Measurements from ENCODE around the gene PNMA8C. TPM values are rescaled to one million over a fixed set of nuclear protein-coding genes. Genes with fewer than 3 reads are reported as not detected.

Gene PNMA8C
- total RNA-seq, result 0.53 TPM

GRCh38 chr19:46428239-46429135 lies at the start of gene PNMA8C:
PNMA8C (minus strand) TSS chr19:46428936; CDS start chr19:46428359, 577 bp downstream.
- no peaks in the 10 kb centered on the region for H3K27me3 ChIP-seq
- H3K4me1 ChIP-seq, result peaks cover 7 to 11% of the 10 kb centered on the region in 2 donors
- no peaks in the 10 kb centered on the region for H3K36me3 ChIP-seq
- peak within 1 kb of the TSS; percentile 62 to 73 for H3K4me3 ChIP-seq
- peak in 1 of 2 donors; percentile 93 for DNase-seq (ENCODE audit: low spot score in 2 of 2)
- peak within 1 kb of the TSS; percentile 71 to 76 for H3K27ac ChIP-seq
- H3K9me3 ChIP-seq, result no peaks in the 10 kb centered on the region
- TF ChIP-seq, protein P1, sequence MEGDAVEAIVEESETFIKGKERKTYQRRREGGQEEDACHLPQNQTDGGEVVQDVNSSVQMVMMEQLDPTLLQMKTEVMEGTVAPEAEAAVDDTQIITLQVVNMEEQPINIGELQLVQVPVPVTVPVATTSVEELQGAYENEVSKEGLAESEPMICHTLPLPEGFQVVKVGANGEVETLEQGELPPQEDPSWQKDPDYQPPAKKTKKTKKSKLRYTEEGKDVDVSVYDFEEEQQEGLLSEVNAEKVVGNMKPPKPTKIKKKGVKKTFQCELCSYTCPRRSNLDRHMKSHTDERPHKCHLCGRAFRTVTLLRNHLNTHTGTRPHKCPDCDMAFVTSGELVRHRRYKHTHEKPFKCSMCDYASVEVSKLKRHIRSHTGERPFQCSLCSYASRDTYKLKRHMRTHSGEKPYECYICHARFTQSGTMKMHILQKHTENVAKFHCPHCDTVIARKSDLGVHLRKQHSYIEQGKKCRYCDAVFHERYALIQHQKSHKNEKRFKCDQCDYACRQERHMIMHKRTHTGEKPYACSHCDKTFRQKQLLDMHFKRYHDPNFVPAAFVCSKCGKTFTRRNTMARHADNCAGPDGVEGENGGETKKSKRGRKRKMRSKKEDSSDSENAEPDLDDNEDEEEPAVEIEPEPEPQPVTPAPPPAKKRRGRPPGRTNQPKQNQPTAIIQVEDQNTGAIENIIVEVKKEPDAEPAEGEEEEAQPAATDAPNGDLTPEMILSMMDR (IDR thresholded peaks at IDR 0.05), result no peak
- intact Hi-C loops (cut with DNase I), result loop anchor here (2.0 kb wide), 1 partner anchor 52 kb away; no protein-coding TSS in a partner anchor

DNA sequence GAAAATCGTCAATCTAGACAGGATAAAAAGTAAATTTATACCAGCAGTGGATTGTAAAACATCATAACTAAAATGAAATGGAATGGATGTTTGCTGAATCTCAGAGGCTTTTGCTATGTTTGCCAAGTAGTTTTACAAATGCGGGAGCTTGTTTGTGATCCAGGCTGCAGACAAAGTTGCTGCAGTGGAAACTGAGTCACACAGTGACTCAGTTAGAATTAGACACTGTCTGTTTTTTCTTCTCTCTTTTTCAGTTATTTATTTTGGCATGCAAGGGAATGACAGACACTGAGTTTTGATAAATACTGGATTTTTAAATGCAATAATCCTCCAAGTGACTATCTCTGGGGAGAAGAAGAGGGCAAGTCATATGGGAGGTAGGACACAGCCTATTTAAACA lies 47.2 kb upstream of the PNMA8C start:
- H3K27ac ChIP-seq, result peak overlapping the region; percentile 22 to 86
- peaks cover 8 to 60% of the 10 kb centered on the region in 2 donors for H3K4me1 ChIP-seq
- DNase-seq (ENCODE audit: low spot score in 2 of 2), result no peak
- H3K9me3 ChIP-seq, result no peaks in the 10 kb centered on the region
- H3K4me3 ChIP-seq, result no peak overlapping the region
- no peaks in the 10 kb centered on the region for H3K36me3 ChIP-seq
- intact Hi-C loops (cut with DNase I), result no loop called here
- H3K27me3 ChIP-seq, result no peaks in the 10 kb centered on the region
- TF ChIP-seq, protein P1 (IDR thresholded peaks at IDR 0.05), result no peak

DNA sequence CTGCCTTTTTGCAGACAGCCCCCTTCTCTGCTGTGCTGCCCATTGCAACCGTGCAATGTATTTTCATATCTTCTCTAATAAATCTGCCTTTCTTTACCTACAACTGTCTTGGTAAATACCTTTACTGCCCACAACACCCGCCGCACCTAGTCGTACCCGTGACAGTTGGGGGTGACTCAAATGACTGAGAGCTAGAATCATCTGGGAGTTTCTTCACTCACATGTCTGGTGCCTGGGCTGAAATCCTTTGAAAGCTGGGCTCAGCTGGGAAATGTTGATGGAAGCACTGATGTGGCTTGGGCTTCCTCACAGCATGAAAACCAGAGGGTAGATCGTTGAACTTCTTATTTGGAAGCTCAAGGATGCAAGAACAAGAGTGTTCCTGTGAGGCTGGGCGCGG lies 45.5 kb upstream of the PNMA8C start:
- Histone ChIP-seq H3K4me3 (no peak overlapping the region), H3K4me1 (peaks cover 8 to 59% of the 10 kb centered on the region in 2 donors), H3K27me3 (no peaks in the 10 kb centered on the region), H3K27ac (peak overlapping the region in 1 of 2 donors; percentile 94), H3K36me3 (no peaks in the 10 kb centered on the region), H3K9me3 (no peaks in the 10 kb centered on the region)
- DNase-seq (ENCODE audit: low spot score in 2 of 2), result no peak
- intact Hi-C loops (cut with DNase I), result loop anchor here (5.0 kb wide), 1 partner anchor 62 kb away; the partner anchor contains the start of gene CCDC8
- TF ChIP-seq, protein P1 (IDR thresholded peaks at IDR 0.05), result no peak

GRCh38 chr19:46472592-46472991 lies 43.9 kb upstream of the PNMA8C start:
- no peak for DNase-seq (ENCODE audit: low spot score in 2 of 2)
- Histone ChIP-seq H3K4me3 (no peak overlapping the region), H3K4me1 (peaks cover 8 to 50% of the 10 kb centered on the region in 2 donors), H3K27ac (peak overlapping the region; percentile 94 to 96), H3K9me3 (no peaks in the 10 kb centered on the region), H3K36me3 (no peaks in the 10 kb centered on the region), H3K27me3 (no peaks in the 10 kb centered on the region)
- TF ChIP-seq, protein P1 (IDR thresholded peaks at IDR 0.05), result no peak
- intact Hi-C loops (cut with DNase I), result loop anchor here (2.0 to 5.0 kb wide), 2 partner anchors 24 to 60 kb away; partner anchors contain the start of gene CCDC8

DNA sequence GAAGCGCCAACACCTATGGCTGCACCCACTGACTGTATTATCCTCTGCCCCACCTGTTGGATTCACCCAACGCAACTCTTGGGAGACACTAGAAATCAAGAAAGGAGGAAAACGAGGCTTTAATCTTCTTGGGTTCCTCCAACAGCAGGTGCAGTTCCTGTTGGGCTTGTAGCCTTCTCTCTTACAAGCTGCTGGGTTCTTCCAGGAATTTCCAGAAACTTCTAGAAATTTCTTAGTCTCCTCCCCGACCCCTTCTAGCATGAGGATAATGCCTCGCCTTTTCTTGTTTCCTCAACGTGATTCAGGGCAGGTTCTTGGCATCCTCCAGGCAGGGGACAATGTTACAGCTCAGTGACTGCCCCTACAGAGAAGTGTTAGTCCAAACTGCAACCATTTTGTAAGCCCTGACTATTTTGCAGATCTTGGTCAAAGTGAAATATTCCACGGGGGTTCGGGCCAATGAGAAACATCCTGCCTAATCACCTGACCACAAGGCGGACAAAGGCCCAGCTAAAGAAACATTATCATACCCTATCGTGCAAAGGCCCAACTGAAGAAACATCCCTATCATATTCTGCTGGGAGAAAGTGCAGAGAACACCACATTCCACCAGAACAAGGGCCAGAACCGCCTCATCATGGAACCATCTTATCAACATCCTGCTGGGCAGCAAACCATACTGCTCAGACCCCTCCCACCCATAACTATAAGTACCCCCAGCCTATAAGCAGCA lies 43.2 kb upstream of the PNMA8C start:
- no peak for DNase-seq (ENCODE audit: low spot score in 2 of 2)
- intact Hi-C loops (cut with DNase I), result loop anchor here (2.0 to 5.0 kb wide), 2 partner anchors 23 to 60 kb away; partner anchors contain the start of gene CCDC8
- Histone ChIP-seq H3K27ac (peak overlapping the region; percentile 94 to 96), H3K4me3 (peak overlapping the region; percentile 56 to 61), H3K27me3 (no peaks in the 10 kb centered on the region), H3K36me3 (no peaks in the 10 kb centered on the region), H3K4me1 (peaks cover 8 to 50% of the 10 kb centered on the region in 2 donors), H3K9me3 (no peaks in the 10 kb centered on the region)
- TF ChIP-seq, protein P1 (IDR thresholded peaks at IDR 0.05), result no peak
